IMR-90 (cell line): ENCODE results near the gene PDCD2L. TPM values are rescaled to one million over a fixed set of nuclear protein-coding genes. Genes with fewer than 3 reads are reported as not detected.
A peak's percentile ranks its signal among the peaks of the same experiment; 100 is the strongest.

Experiments
- ATAC-seq: fragments of 200-7000 bp; cut with Tn5 transposase; 2 replicates; pipeline ENCODE4 v1.9.1; 2020; ENCODE audit warnings: low read depth, mild to moderate bottlenecking, moderate library complexity
- BruUV-seq: library from RNA; stranded (reverse); fragments of 400-500 nt; replicated peaks from 2 replicates; lab custom pipeline; 2021; lab: Mats Ljungman, UMichigan
- CTCF ChIA-PET: fragments of 300-600 bp; formaldehyde crosslinking; extraction: SDS; loops from one replicate; lab custom pipeline; 2021; ENCODE audit warnings: antibody characterized with exemption; lab: Yijun Ruan, JAX
- POLR2A ChIA-PET: fragments of 300-600 bp; sonication (Branson Sonifier 250); formaldehyde crosslinking; loops from one replicate; lab custom pipeline; 2022; ENCODE audit warnings: antibody characterized with exemption; ENCODE audit not compliant: unreplicated experiment; lab: Charles Lee
- DNase-seq: peaks from one replicate; pipeline ENCODE4 v3.0.0; 2013
- H2AFZ ChIP-seq: replicated peaks from 2 replicates; pipeline ENCODE3; 2013; ENCODE audit warnings: low read length, mild to moderate bottlenecking; ENCODE audit not compliant: poor library complexity
- H2AK5ac ChIP-seq: 2 replicates; pipeline ENCODE4 v1.6.1; 2013; ENCODE audit warnings: low read depth, low read length, inconsistent platforms
- H2AK9ac ChIP-seq: replicated peaks from 2 replicates; pipeline ENCODE3; 2013; ENCODE audit warnings: mild to moderate bottlenecking, low read depth, low read length, moderate library complexity; ENCODE audit not compliant: poor library complexity
- H2BK120ac ChIP-seq: 2 replicates; pipeline ENCODE4 v1.6.1; 2013; ENCODE audit warnings: low read depth, low read length, inconsistent platforms
- H2BK15ac ChIP-seq: 3 replicates; pipeline ENCODE4 v1.6.1; 2013; ENCODE audit warnings: low read depth, low read length, inconsistent platforms
- H2BK20ac ChIP-seq: 2 replicates; pipeline ENCODE4 v1.6.1; 2013; ENCODE audit warnings: low read depth, mild to moderate bottlenecking, inconsistent platforms, low read length, moderate library complexity
- H2BK5ac ChIP-seq: 2 replicates; pipeline ENCODE4 v1.6.1; 2013; ENCODE audit warnings: mild to moderate bottlenecking, low read depth, low read length, inconsistent platforms; ENCODE audit not compliant: poor library complexity, severe bottlenecking
- H3K14ac ChIP-seq: replicated peaks from 2 replicates; pipeline ENCODE4 v1.6.1; 2013; ENCODE audit warnings: low read depth, low read length, inconsistent platforms
- H3K18ac ChIP-seq: 2 replicates; pipeline ENCODE4 v1.6.1; 2013; ENCODE audit warnings: low read depth, low read length, control low read depth
- H3K23ac ChIP-seq: 2 replicates; pipeline ENCODE4 v1.6.1; 2013; ENCODE audit warnings: low read depth, low read length, inconsistent platforms
- H3K27ac ChIP-seq: 2 replicates; pipeline ENCODE4 v1.5.1; 2013; ENCODE audit warnings: mild to moderate bottlenecking, control low read depth, low read length; ENCODE audit not compliant: insufficient read depth
- H3K27me3 ChIP-seq: 2 replicates; pipeline ENCODE4 v1.6.1; 2013; ENCODE audit warnings: low read length; ENCODE audit not compliant: control insufficient read depth, insufficient read depth
- H3K36me3 ChIP-seq: 2 replicates; pipeline ENCODE4 v1.6.1; 2013; ENCODE audit warnings: low read length, mixed read lengths; ENCODE audit not compliant: control insufficient read depth, insufficient read depth
- H3K4ac ChIP-seq: 2 replicates; pipeline ENCODE4 v1.6.1; 2013; ENCODE audit warnings: low read depth, low read length, inconsistent platforms
- H3K4me1 ChIP-seq: 2 replicates; pipeline ENCODE4 v1.6.1; 2013; ENCODE audit warnings: low read length, mixed read lengths; ENCODE audit not compliant: control insufficient read depth, insufficient read depth
- H3K4me2 ChIP-seq: 2 replicates; pipeline ENCODE4 v1.6.1; 2013; ENCODE audit warnings: low read depth, mild to moderate bottlenecking, control low read depth, low read length, moderate library complexity
- H3K4me3 ChIP-seq: 2 replicates; pipeline ENCODE4 v1.5.1; 2013; ENCODE audit warnings: low read depth, mild to moderate bottlenecking, control low read depth, low read length, moderate library complexity; ENCODE audit not compliant: insufficient read depth
- H3K56ac ChIP-seq: 2 replicates; pipeline ENCODE4 v1.6.1; 2013; ENCODE audit warnings: low read length, inconsistent platforms; ENCODE audit not compliant: insufficient read depth; ENCODE audit errors: extremely low read depth
- H3K79me1 ChIP-seq, 2 experiments: 2 replicates each; pipeline ENCODE4 v1.6.1; 2013; ENCODE audit warnings: low read length in 2 of 2, inconsistent platforms in 1 of 2, low read depth in 1 of 2
- H3K9ac ChIP-seq: 2 replicates; pipeline ENCODE4 v1.6.1; 2013; ENCODE audit warnings: low read depth, low read length, control low read depth
- H3K9me1 ChIP-seq: 2 replicates; pipeline ENCODE4 v1.6.1; 2013; ENCODE audit warnings: low read length, inconsistent platforms; ENCODE audit not compliant: insufficient read depth
- H3K9me3 ChIP-seq: 2 replicates; pipeline ENCODE4 v1.6.1; 2013; ENCODE audit warnings: low read length; ENCODE audit not compliant: control insufficient read depth, insufficient read depth
- H4K20me1 ChIP-seq: 2 replicates; pipeline ENCODE4 v1.6.1; 2013; ENCODE audit warnings: low read length, inconsistent platforms; ENCODE audit not compliant: insufficient read depth
- H4K5ac ChIP-seq: 2 replicates; pipeline ENCODE4 v1.6.1; 2013; ENCODE audit warnings: mild to moderate bottlenecking, low read depth, low read length, control low read depth
- H4K8ac ChIP-seq, 2 experiments: 2 replicates each; pipeline ENCODE4 v1.6.1; 2013; ENCODE audit warnings: low read depth in 2 of 2, low read length in 2 of 2, control low read depth in 1 of 2, inconsistent platforms in 1 of 2
- H4K91ac ChIP-seq: 2 replicates; pipeline ENCODE4 v1.6.1; 2013; ENCODE audit warnings: low read depth, low read length, inconsistent platforms; ENCODE audit not compliant: insufficient read depth
- CEBPB ChIP-seq: IDR thresholded peaks from 2 replicates; pipeline ENCODE4 v1.6.1; 2012; ENCODE audit warnings: low read depth, low read length, improper control_type of control experiment
- NFE2L2 ChIP-seq: fragments of 150-350 bp; IDR thresholded peaks from 2 replicates; pipeline ENCODE4 v1.6.1; 2016; ENCODE audit warnings: low read depth, mild to moderate bottlenecking, low read length
- WGBS, 2 experiments: methylation state at CpG; one replicate each; pipeline versions ENCODE4 v1.1.5 to v1.1.7; 2013; ENCODE audit warnings: missing lambda C conversion rate in 2 of 2; ENCODE audit not compliant: insufficient read length in 1 of 2; ENCODE audit errors: extremely low coverage in 2 of 2; 5-methylcytosine and 5-hydroxymethylcytosine counted together
- dilution Hi-C: fragments of 300-500 bp; cut with HindIII; formaldehyde crosslinking; loops from one replicate; pipeline ENCODE4 v1.14.3; 2018; ENCODE audit warnings: low sequenced_read_pairs; ENCODE audit not compliant: unreplicated experiment
- in situ Hi-C: fragments of 300-500 bp; cut with MboI; formaldehyde crosslinking; loops from 3 replicates; pipeline ENCODE4 v1.14.3; 2019; ENCODE audit warnings: low sequenced_read_pairs, inconsistent platforms, mixed read lengths
- intact Hi-C: fragments of 100-400 bp; cut with micrococcal nuclease; formaldehyde crosslinking; loops from 2 replicates; pipeline ENCODE4 v1.10.0; 2022
- polyA plus RNA-seq, 3 experiments: library from polyadenylated mRNA; depleted of rRNA; stranded (reverse); fragments of >200 nt; gene quantifications; 2 replicates each; pipeline ENCODE4 v1.2.3, GENCODE V29; 2012; ENCODE audit warnings: low replicate concordance in 1 of 3
- total RNA-seq: library from RNA; depleted of rRNA; stranded (reverse); fragments of >200 nt; gene quantifications from 2 replicates; pipeline ENCODE4 v1.2.3, GENCODE V29; 2012

The PDCD2L gene
- total and polyA plus RNA-seq, 2 of the 4 experiments (the other 2 are of a cell fraction) = 10.6 to 13.0 TPM

DNA sequence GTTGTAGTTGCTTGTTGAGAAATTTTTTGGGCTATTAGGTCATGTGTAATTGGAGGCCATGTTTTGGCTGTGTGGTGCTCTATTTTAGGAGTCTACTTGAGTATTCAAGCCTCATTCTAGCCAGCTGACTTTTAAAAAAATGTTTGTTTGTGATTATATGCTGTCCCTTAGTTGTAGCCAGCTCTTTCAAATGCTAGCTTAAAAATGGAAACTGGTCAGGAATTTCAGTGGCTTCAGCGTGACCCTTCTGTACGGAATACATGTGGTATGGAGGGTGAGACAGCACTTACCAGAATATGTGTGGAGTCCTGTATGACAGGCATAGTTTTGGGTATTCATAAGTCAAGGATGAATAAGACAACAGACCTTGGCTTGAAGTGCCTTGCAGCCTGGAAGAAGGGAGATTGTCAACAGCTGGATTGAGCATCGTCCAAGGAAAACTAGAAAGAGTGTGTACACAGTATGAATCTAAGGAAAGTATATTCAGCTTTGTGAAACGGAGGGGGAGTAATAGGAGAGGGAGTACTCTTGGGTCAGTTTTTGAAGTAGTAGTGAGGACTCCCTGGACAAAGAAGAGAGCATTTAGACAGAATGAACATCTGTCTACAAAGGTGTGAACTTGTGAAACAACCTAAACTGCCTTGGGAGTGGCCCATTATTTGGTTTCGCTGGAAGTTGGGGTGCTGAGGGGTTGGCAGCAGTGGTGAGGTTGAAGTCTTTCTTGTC lies 57.3 kb downstream of the PDCD2L start:
- Histone ChIP-seq H2BK15ac (no peak overlapping the region), H3K56ac (no peak overlapping the region), H3K14ac (no peak overlapping the region), H3K79me1 (peaks cover 44 to 74% of the 10 kb centered on the region in 2 experiments), H3K4me2 (0 out of 2 replicates have a peak overlapping the region, but pooled peaks have one; percentile 9), H3K4ac (no peak overlapping the region), H3K27me3 (no peaks in the 10 kb centered on the region), H2AFZ (no peak overlapping the region), H2BK20ac (no peak overlapping the region), H3K4me1 (peaks cover 8% of the 10 kb centered on the region), H4K20me1 (peaks cover 36% of the 10 kb centered on the region), H3K27ac (peak overlapping the region; percentile 57; the same call in 1 of the 2 replicates), H3K36me3 (peaks cover 56% of the 10 kb centered on the region), H2BK5ac (peak overlapping the region; percentile 27), H3K4me3 (no peak overlapping the region), H3K9ac (no peak overlapping the region), H3K23ac (no peak overlapping the region), H3K9me3 (no peaks in the 10 kb centered on the region), H2AK9ac (no peak overlapping the region), H4K8ac (no peak overlapping the region), H2AK5ac (no peak overlapping the region), H3K18ac (no peak overlapping the region), H4K91ac (no peak overlapping the region), H3K9me1 (peaks cover 7% of the 10 kb centered on the region), H4K5ac (no peak overlapping the region), H2BK120ac (no peak overlapping the region)
- intact Hi-C loops (no loop called here), dilution Hi-C loops (no loop called here), in situ Hi-C loops (no loop called here)
- peak; percentile 65 for DNase-seq
- ATAC-seq = peak; percentile 77
- TF ChIP-seq NFE2L2 = no peak
- 0 out of 2 replicates have a peak, but pooled peaks have one; percentile 19 for TF ChIP-seq CEBPB
- BruUV-seq = no TSS peak
- 82% methylated on average over 4 of the region's 5 CpGs; no CpG with 5 or more reads in 1 of the 2 experiments for WGBS, 2 experiments
- ChIA-PET CTCF (interaction anchor here (0.6 kb wide), 1 partner anchor 1434 kb away, joined by 4 read pairs; no protein-coding TSS in a partner anchor), POLR2A (no interaction called here)
